HL-60 (cell line): Measurements from ENCODE around the gene ABHD2.

ENCODE experiments used
- DNase-seq, 2 experiments: peaks; one replicate each; pipeline ENCODE4 v3.0.0-alpha.2; 2010 to 2020; ENCODE audit warnings: low read depth in 1 of 2, low spot score in 1 of 2
- H3K27ac ChIP-seq: fragments of 250-450 bp; sonication (Bioruptor Pico); replicated peaks from 2 replicates; pipeline ENCODE4 v1.5.1; 2020; ENCODE audit warnings: mild to moderate bottlenecking, moderate library complexity
- H3K27me3 ChIP-seq: fragments of 250-450 bp; sonication (Bioruptor Pico); 2 replicates; pipeline ENCODE4 v1.5.1; 2021; ENCODE audit warnings: mild to moderate bottlenecking, moderate library complexity; ENCODE audit not compliant: insufficient read depth, poor library complexity, severe bottlenecking
- H3K4me3 ChIP-seq: replicated peaks from 2 replicates; pipeline ENCODE4 v1.5.1; 2011; ENCODE audit warnings: mild to moderate bottlenecking, control low read depth, low read length; ENCODE audit not compliant: insufficient read depth
- CTCF ChIP-seq: IDR thresholded peaks from one replicate; pipeline ENCODE4 v1.5.1; 2011; ENCODE audit warnings: low read length, control low read depth, inconsistent platforms; ENCODE audit not compliant: insufficient read depth
- GABPA ChIP-seq: IDR thresholded peaks from 2 replicates; pipeline ENCODE4 v1.6.1; 2012; ENCODE audit warnings: low read depth
- POLR2AphosphoS5 ChIP-seq: IDR thresholded peaks from 2 replicates; pipeline ENCODE4 v1.6.1; 2012; ENCODE audit warnings: low read depth
- SPI1 ChIP-seq: IDR thresholded peaks from 2 replicates; pipeline ENCODE4 v1.6.1; 2012; ENCODE audit warnings: low read depth, mild to moderate bottlenecking, borderline replicate concordance
- TF ChIP-seq, protein P1 (sequence below): IDR thresholded peaks from 2 replicates; pipeline ENCODE4 v1.6.1; 2012; ENCODE audit warnings: low read depth; ENCODE audit not compliant: insufficient replicate concordance

ABHD2 gene

GRCh38 chr15:89128320-89129122 is 40.3 kb downstream of the ABHD2 start:
- Histone ChIP-seq H3K27ac (peak overlapping the region; percentile 69), H3K27me3 (no peaks in the 10 kb centered on the region), H3K4me3 (no peak overlapping the region)
- peak in 1 of 2 experiments; percentile 73 for DNase-seq
- TF ChIP-seq SPI1 (peak; percentile 98), POLR2AphosphoS5 (0 out of 2 replicates have a peak, but pooled peaks have one; percentile 57), GABPA (no peak), CTCF (no peak)
- TF ChIP-seq, protein P1, sequence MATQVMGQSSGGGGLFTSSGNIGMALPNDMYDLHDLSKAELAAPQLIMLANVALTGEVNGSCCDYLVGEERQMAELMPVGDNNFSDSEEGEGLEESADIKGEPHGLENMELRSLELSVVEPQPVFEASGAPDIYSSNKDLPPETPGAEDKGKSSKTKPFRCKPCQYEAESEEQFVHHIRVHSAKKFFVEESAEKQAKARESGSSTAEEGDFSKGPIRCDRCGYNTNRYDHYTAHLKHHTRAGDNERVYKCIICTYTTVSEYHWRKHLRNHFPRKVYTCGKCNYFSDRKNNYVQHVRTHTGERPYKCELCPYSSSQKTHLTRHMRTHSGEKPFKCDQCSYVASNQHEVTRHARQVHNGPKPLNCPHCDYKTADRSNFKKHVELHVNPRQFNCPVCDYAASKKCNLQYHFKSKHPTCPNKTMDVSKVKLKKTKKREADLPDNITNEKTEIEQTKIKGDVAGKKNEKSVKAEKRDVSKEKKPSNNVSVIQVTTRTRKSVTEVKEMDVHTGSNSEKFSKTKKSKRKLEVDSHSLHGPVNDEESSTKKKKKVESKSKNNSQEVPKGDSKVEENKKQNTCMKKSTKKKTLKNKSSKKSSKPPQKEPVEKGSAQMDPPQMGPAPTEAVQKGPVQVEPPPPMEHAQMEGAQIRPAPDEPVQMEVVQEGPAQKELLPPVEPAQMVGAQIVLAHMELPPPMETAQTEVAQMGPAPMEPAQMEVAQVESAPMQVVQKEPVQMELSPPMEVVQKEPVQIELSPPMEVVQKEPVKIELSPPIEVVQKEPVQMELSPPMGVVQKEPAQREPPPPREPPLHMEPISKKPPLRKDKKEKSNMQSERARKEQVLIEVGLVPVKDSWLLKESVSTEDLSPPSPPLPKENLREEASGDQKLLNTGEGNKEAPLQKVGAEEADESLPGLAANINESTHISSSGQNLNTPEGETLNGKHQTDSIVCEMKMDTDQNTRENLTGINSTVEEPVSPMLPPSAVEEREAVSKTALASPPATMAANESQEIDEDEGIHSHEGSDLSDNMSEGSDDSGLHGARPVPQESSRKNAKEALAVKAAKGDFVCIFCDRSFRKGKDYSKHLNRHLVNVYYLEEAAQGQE: no peak

DNA sequence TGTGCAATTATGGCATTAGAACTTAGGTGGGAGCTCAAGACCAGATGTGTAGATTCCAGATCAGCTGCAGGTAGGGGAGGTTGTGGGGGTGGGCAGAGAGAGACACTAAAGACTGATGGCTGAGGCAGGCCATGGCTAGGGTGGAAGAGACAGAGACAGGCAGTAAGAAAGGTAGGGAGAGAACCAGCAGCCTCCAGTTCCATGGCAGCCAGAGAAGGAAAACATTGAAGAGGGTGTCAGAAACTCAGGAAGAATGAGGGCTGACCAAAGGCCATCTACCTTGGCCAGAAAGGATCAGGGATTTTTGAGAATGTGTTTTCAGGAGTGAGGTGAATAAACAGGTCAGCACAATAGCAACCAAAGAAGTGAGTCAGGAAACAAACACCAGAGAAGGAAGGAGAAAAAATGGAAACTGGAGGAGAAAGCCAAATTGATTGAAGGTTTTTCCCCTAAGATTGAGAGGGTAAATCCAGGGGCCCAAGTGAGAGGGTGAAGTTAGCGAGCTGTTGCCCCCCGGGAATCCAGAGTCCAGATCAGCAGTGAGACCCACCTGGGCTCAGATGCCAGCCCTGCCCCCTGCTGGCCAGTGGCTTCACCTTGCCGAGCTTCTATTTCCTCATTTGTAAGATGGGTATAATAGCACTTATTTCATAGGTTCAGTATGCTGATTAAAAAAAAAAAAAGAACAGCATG is 41.0 kb downstream of the ABHD2 start:
- peak in 1 of 2 experiments; percentile 38 for DNase-seq
- TF ChIP-seq GABPA (no peak), CTCF (peak; percentile 20), SPI1 (peak; percentile 39; the same call in 1 of the 2 replicates), POLR2AphosphoS5 (no peak; the same call in 1 of the 2 replicates)
- TF ChIP-seq, protein P1: no peak
- Histone ChIP-seq H3K4me3 (no peak overlapping the region), H3K27ac (peak overlapping the region; percentile 69), H3K27me3 (no peaks in the 10 kb centered on the region)

- no peak overlapping the region for H3K4me3 ChIP-seq
- TF ChIP-seq CTCF (no peak), POLR2AphosphoS5 (no peak), GABPA (no peak), SPI1 (no peak)
- TF ChIP-seq, protein P1: no peak
- H3K27me3 ChIP-seq: no peaks in the 10 kb centered on the region
- H3K27ac ChIP-seq: peak overlapping the region; percentile 69
- DNase-seq: no peak
These were observed 41.5 kb downstream of the ABHD2 start for GRCh38 chr15:89129816-89130134.
